ENCODE results near the gene TBC1D22A.

Gene TBC1D22A

GRCh38 chr22:46863794-46864193, 101.3 kb downstream of the TBC1D22A start:
- no peak for DNase-seq

- DNase-seq: no peak
Observed at GRCh38 chr22:46864314-46865051, 102.0 kb downstream of the TBC1D22A start.

- no peak for DNase-seq
Observed at GRCh38 chr22:46865052-46865434, 102.6 kb downstream of the TBC1D22A start.

- DNase-seq: no peak
Observed at GRCh38 chr22:46865642-46866041, 103.2 kb downstream of the TBC1D22A start.

- DNase-seq: no peak
Observed at GRCh38 chr22:46866591-46866990, 104.1 kb downstream of the TBC1D22A start.

GRCh38 chr22:46867106-46867505, 104.7 kb downstream of the TBC1D22A start:
- DNase-seq: no peak

GRCh38 chr22:46869329-46869728, 106.9 kb downstream of the TBC1D22A start:
- no peak for DNase-seq

- DNase-seq: no peak
Observed at GRCh38 chr22:46869831-46870441, 107.5 kb downstream of the TBC1D22A start.

- DNase-seq: no peak
Observed at GRCh38 chr22:46871826-46872225, 109.4 kb downstream of the TBC1D22A start.

- no peak for DNase-seq
Observed at GRCh38 chr22:46875089-46875488, 112.6 kb downstream of the TBC1D22A start.

GRCh38 chr22:46876357-46876934, 114.0 kb downstream of the TBC1D22A start:
- no peak for DNase-seq

GRCh38 chr22:46878191-46878948, 115.9 kb downstream of the TBC1D22A start:
- DNase-seq: no peak

GRCh38 chr22:46879083-46879482, 116.6 kb downstream of the TBC1D22A start:
- no peak for DNase-seq

GRCh38 chr22:46881373-46882118, 119.1 kb downstream of the TBC1D22A start:
- DNase-seq: no peak

GRCh38 chr22:46883092-46883910, 120.9 kb downstream of the TBC1D22A start:
- DNase-seq: no peak

- DNase-seq: no peak
Observed at GRCh38 chr22:46884365-46884764, 121.9 kb downstream of the TBC1D22A start.

- DNase-seq: no peak
Observed at GRCh38 chr22:46887978-46888377, 125.5 kb downstream of the TBC1D22A start.

GRCh38 chr22:46890819-46891218, 128.4 kb downstream of the TBC1D22A start:
- DNase-seq: no peak

- DNase-seq: no peak
Observed at GRCh38 chr22:46891382-46891951, 129.0 kb downstream of the TBC1D22A start.

- DNase-seq: no peak
Observed at GRCh38 chr22:46892866-46893265, 130.4 kb downstream of the TBC1D22A start.

- DNase-seq: no peak
Observed at GRCh38 chr22:46893281-46894020, 131.0 kb downstream of the TBC1D22A start.
